ENCODE results near the gene SCCPDH.

SCCPDH gene

DNA sequence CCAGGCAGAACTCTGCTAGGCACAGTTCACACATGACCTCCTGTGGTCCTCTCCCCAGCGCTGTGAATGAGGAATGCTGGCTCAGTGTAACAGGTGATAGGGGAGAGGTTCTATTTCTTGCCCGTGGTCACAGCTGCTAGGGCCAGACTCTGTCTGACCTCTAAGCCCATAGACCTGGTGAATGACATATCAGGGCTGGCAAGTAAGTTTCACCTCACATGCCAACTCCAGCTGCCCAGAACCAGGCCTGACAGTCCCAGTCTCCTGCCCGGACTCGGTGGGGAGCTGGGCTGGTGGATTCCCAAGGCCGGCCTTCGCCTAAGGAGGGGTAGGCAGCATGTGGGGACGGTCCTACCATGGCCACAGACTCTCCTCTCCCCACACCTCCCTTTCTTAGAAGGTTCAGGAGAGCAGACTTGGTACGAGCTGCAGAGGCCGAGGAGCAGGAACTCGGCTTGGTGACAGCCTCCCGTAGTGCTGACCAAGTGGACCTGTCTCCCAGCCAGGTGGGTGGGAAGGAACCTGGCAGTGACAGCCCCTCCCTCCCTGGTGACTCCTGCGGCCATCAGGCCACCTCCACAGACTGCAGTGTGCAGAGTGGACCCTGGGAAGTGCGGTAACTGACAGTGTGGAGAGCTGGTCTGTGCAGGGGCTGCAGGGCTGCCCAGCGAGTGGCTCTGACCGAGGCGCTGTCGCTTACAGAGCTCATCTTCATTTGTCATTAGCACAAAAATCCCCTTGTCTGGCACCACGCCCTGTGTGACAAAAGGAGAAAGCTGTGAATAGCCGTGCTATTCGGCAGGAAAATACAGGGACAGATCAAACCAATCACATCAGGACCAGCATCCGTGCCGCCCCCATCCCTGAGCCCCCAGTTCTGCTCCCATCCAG, 74.6 kb downstream of the SCCPDH start:
- no peak overlapping the region for H3K27ac ChIP-seq

GRCh38 chr1:246800356-246800755, 76.1 kb downstream of the SCCPDH start:
- TF ChIP-seq, protein P1, sequence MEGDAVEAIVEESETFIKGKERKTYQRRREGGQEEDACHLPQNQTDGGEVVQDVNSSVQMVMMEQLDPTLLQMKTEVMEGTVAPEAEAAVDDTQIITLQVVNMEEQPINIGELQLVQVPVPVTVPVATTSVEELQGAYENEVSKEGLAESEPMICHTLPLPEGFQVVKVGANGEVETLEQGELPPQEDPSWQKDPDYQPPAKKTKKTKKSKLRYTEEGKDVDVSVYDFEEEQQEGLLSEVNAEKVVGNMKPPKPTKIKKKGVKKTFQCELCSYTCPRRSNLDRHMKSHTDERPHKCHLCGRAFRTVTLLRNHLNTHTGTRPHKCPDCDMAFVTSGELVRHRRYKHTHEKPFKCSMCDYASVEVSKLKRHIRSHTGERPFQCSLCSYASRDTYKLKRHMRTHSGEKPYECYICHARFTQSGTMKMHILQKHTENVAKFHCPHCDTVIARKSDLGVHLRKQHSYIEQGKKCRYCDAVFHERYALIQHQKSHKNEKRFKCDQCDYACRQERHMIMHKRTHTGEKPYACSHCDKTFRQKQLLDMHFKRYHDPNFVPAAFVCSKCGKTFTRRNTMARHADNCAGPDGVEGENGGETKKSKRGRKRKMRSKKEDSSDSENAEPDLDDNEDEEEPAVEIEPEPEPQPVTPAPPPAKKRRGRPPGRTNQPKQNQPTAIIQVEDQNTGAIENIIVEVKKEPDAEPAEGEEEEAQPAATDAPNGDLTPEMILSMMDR (conservative IDR thresholded peaks at IDR 0.05) = no peak
- H3K27ac ChIP-seq = no peak overlapping the region

More for the DNA sequence above, 74.6 kb downstream of the SCCPDH start:
- TF ChIP-seq, protein P1 (conservative IDR thresholded peaks at IDR 0.05) = no peak

GRCh38 chr1:246800756-246801155, 76.5 kb downstream of the SCCPDH start:
- TF ChIP-seq, protein P1 (conservative IDR thresholded peaks at IDR 0.05) = no peak
- H3K27ac ChIP-seq = no peak overlapping the region

DNA sequence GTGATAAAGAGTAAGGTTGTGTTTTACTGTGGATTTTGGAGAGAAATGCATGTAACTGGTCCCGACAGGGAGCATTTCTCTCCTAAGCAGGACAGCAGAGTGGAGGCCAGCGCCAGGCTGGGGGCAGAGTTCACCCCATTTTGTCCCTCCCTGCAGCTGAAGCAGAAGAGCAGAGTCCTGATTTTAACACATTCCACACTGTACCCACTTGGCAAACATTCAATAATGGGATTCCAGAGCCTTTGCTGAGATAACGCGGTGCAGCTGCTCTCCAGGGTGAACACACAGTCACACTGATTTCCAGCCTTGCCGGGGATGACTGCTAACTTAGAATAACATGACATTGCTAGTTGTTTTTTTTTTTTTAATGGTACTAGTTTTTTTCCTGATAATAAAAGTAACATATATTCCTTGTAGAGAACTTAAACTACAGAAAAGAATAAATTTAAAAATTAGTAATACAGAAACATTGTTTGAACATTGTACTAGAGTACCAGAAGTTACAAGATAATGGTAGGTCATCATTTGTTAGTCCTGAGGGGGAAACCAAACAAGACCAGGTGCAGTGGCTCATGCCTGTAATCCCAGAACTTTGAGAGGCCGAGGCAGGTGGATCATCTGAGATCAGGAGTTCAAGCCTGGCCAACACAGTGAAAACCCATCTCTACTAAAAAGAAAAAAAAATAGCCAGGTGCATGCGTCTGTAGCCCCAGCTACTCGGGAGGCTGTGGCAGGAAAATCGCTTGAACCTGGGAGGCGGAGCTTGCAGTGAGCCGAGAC, 77.2 kb downstream of the SCCPDH start:
- no peak overlapping the region for H3K27ac ChIP-seq
- TF ChIP-seq, protein P1 (conservative IDR thresholded peaks at IDR 0.05) = no peak

GRCh38 chr1:246803373-246803772, 79.2 kb downstream of the SCCPDH start:
- TF ChIP-seq, protein P1 (conservative IDR thresholded peaks at IDR 0.05) = no peak
- H3K27ac ChIP-seq = no peak overlapping the region

- H3K27ac ChIP-seq = no peak overlapping the region
- TF ChIP-seq, protein P1 (conservative IDR thresholded peaks at IDR 0.05) = no peak
These were observed 79.7 kb downstream of the SCCPDH start for GRCh38 chr1:246803883-246804282.

DNA sequence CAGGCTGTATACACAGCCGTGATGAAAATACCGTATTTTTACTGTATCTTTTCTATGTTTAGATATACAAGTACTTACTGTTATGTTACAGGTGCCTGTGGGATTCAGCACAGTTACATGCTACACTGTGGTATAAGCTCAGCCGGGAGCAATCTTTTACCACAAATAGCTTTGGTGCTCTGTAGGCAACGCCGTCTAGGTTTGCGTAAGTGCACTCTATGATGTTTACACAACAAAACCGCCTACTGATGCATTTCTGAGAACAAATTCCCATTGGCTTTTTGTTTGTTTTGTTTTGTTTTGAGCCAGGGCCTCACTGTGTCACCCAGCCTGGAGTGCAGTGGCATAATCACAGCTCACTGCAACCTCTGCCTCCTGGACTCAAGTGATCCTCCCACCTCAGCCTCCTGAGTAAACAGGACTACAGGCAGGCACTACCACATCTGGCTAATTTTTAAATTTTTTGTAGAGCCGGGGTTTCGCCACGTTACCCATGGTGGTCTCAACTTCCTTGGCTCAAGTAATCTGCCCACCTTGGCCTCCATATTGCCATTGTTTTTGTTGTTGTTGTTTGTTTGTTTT, 81.0 kb downstream of the SCCPDH start:
- TF ChIP-seq, protein P1 (conservative IDR thresholded peaks at IDR 0.05) = no peak
- no peak overlapping the region for H3K27ac ChIP-seq

All from VCaP (cell line).